Activated CD8-positive, alpha-beta T cell treated with anti-CD3 and anti-CD28 coated beads for 36 hours (primary cell): Measurements from ENCODE around the gene MGAT4A. TPM values are rescaled to one million over a fixed set of nuclear protein-coding genes. Genes with fewer than 3 reads are reported as not detected.

Experiments
- ATAC-seq: fragments of 200-7000 bp; cut with Tn5 transposase; one replicate; pipeline ENCODE4 v1.10.0; 2021; ENCODE audit warnings: mild to moderate bottlenecking, moderate library complexity
- CTCF ChIA-PET: fragments of 350-600 bp; sonication (Branson Sonifier 250); formaldehyde crosslinking; loops from one replicate; lab custom pipeline; 2021; ENCODE audit warnings: antibody characterized with exemption; lab: Charles Lee
- POLR2A ChIA-PET: fragments of 350-600 bp; sonication (Branson Sonifier 250); formaldehyde crosslinking; loops from one replicate; lab custom pipeline; 2021; ENCODE audit warnings: antibody characterized with exemption; lab: Charles Lee
- DNase-seq: peaks from one replicate; pipeline ENCODE4 v3.0.0-alpha.2; 2020
- H3K27ac Mint-ChIP-seq: one replicate; pipeline ENCODE4 v1.8.0; 2021; ENCODE audit warnings: mild to moderate bottlenecking, mixed read lengths
- H3K27me3 Mint-ChIP-seq: one replicate; pipeline ENCODE4 v1.8.0; 2021; ENCODE audit warnings: mixed read lengths
- H3K36me3 Mint-ChIP-seq: one replicate; pipeline ENCODE4 v1.8.0; 2021; ENCODE audit warnings: low read depth, mixed read lengths
- H3K4me1 Mint-ChIP-seq: one replicate; pipeline ENCODE4 v1.8.0; 2021; ENCODE audit warnings: low read depth, mixed read lengths
- H3K4me3 Mint-ChIP-seq: one replicate; pipeline ENCODE4 v1.8.0; 2021; ENCODE audit warnings: mild to moderate bottlenecking, moderate library complexity, mixed read lengths
- H3K9me3 Mint-ChIP-seq: one replicate; pipeline ENCODE4 v1.8.0; 2021; ENCODE audit warnings: mixed read lengths
- CTCF ChIP-seq: fragments of 200-600 bp; IDR thresholded peaks from one replicate; pipeline ENCODE4 v1.8.0; 2022; ENCODE audit warnings: antibody characterized with exemption, mild to moderate bottlenecking
- intact Hi-C: fragments of 100-400 bp; cut with micrococcal nuclease; formaldehyde crosslinking; loops from one replicate; pipeline ENCODE4 v1.10.0; 2022
- total RNA-seq, 2 experiments: library from RNA; stranded (reverse); gene quantifications; one replicate each; pipeline ENCODE4 v1.2.3, GENCODE V29; 2021

MGAT4A gene
- total RNA-seq, 2 experiments from 2014 or later: 57.6 to 59.0 TPM

GRCh38 chr2:98576666-98577312 is 154.1 kb downstream of the MGAT4A start:
- H3K4me3 Mint-ChIP-seq: no peak overlapping the region
- H3K4me1 Mint-ChIP-seq: no peaks in the 10 kb centered on the region
- H3K27me3 Mint-ChIP-seq: no peaks in the 10 kb centered on the region
- intact Hi-C loops: no loop called here
- ChIA-PET POLR2A (no interaction called here), CTCF (no interaction called here)
- no peak overlapping the region for H3K27ac Mint-ChIP-seq
- no peak for TF ChIP-seq CTCF
- no peaks in the 10 kb centered on the region for H3K9me3 Mint-ChIP-seq
- peaks cover 8% of the 10 kb centered on the region for H3K36me3 Mint-ChIP-seq
- DNase-seq (no peak), ATAC-seq (no peak)

- TF ChIP-seq CTCF: no peak
- no peak overlapping the region for H3K4me3 Mint-ChIP-seq
- intact Hi-C loops: no loop called here
- no peaks in the 10 kb centered on the region for H3K4me1 Mint-ChIP-seq
- DNase-seq (no peak), ATAC-seq (no peak)
- H3K9me3 Mint-ChIP-seq: no peaks in the 10 kb centered on the region
- ChIA-PET CTCF (interaction anchor here (1.2 to 2.1 kb wide), 2 partner anchors 12 to 13 kb away, joined by 5 to 8 read pairs; no protein-coding TSS in a partner anchor), POLR2A (no interaction called here)
- peaks cover 18% of the 10 kb centered on the region for H3K36me3 Mint-ChIP-seq
- H3K27ac Mint-ChIP-seq: no peak overlapping the region
- H3K27me3 Mint-ChIP-seq: no peaks in the 10 kb centered on the region
Measured at GRCh38 chr2:98573426-98573825, 157.5 kb downstream of the MGAT4A start.

GRCh38 chr2:98572676-98573075 is 158.3 kb downstream of the MGAT4A start:
- Mint-ChIP-seq H3K4me3 (no peak overlapping the region), H3K27me3 (no peaks in the 10 kb centered on the region), H3K27ac (no peak overlapping the region), H3K9me3 (no peaks in the 10 kb centered on the region), H3K4me1 (no peaks in the 10 kb centered on the region), H3K36me3 (peaks cover 14% of the 10 kb centered on the region)
- POLR2A ChIA-PET: no interaction called here
- CTCF ChIA-PET: interaction anchor here (1.2 kb wide), 1 partner anchor 13 kb away, joined by 5 read pairs; no protein-coding TSS in a partner anchor
- ATAC-seq: no peak
- TF ChIP-seq CTCF: no peak
- DNase-seq: no peak
- intact Hi-C loops: no loop called here

- CTCF ChIA-PET: interaction anchor here (1.2 kb wide), 1 partner anchor 14 kb away, joined by 5 read pairs; no protein-coding TSS in a partner anchor
- Mint-ChIP-seq H3K36me3 (peaks cover 14% of the 10 kb centered on the region), H3K4me1 (no peaks in the 10 kb centered on the region), H3K27ac (no peak overlapping the region), H3K27me3 (no peaks in the 10 kb centered on the region), H3K4me3 (no peak overlapping the region), H3K9me3 (no peaks in the 10 kb centered on the region)
- ATAC-seq (no peak), DNase-seq (no peak)
- intact Hi-C loops: no loop called here
- no peak for TF ChIP-seq CTCF
- POLR2A ChIA-PET: no interaction called here
Measured at GRCh38 chr2:98572211-98572610, 158.7 kb downstream of the MGAT4A start.

- intact Hi-C loops: no loop called here
- no peaks in the 10 kb centered on the region for H3K9me3 Mint-ChIP-seq
- DNase-seq (no peak), ATAC-seq (no peak)
- no peaks in the 10 kb centered on the region for H3K27me3 Mint-ChIP-seq
- H3K4me3 Mint-ChIP-seq: no peak overlapping the region
- no peak overlapping the region for H3K27ac Mint-ChIP-seq
- peaks cover 17% of the 10 kb centered on the region for H3K36me3 Mint-ChIP-seq
- ChIA-PET CTCF (no interaction called here), POLR2A (interaction anchor here (0.6 kb wide), 1 partner anchor 15 kb away, joined by 3 read pairs; no protein-coding TSS in a partner anchor)
- TF ChIP-seq CTCF: no peak
- H3K4me1 Mint-ChIP-seq: no peaks in the 10 kb centered on the region
Measured at GRCh38 chr2:98571796-98572195, 159.1 kb downstream of the MGAT4A start.
